GM23338 (cell line): Measurements from ENCODE around the gene WWC1. TPM values are rescaled to one million over a fixed set of nuclear protein-coding genes. Genes with fewer than 3 reads are reported as not detected.

Source experiments
- ATAC-seq: fragments of 200-7000 bp; cut with Tn5 transposase; 3 replicates; pipeline ENCODE4 v1.9.1; 2020
- DNase-seq: peaks from one replicate; pipeline ENCODE4 v3.0.0-alpha.2; 2015; ENCODE audit warnings: low spot score
- H2AFZ ChIP-seq: fragments of 200-600 bp; sonication (generic); 2 replicates; pipeline ENCODE4 v1.8.0; 2016; ENCODE audit warnings: antibody characterized with exemption, mild to moderate bottlenecking, moderate library complexity
- H3F3A ChIP-seq: fragments of 200-600 bp; sonication (generic); replicated peaks from 2 replicates; pipeline ENCODE4 v1.8.0; 2017; ENCODE audit warnings: antibody characterized with exemption, mixed run types, low read depth
- H3K27ac ChIP-seq: fragments of 200-600 bp; sonication (generic); 2 replicates; pipeline ENCODE4 v1.6.1; 2016; ENCODE audit warnings: low read depth
- H3K27me3 ChIP-seq: fragments of 200-600 bp; sonication (generic); 2 replicates; pipeline ENCODE4 v1.8.0; 2016; ENCODE audit warnings: mild to moderate bottlenecking, mixed run types, moderate library complexity; ENCODE audit not compliant: insufficient read depth
- H3K36me3 ChIP-seq: fragments of 200-600 bp; sonication (generic); 2 replicates; pipeline ENCODE4 v1.8.0; 2016; ENCODE audit warnings: mild to moderate bottlenecking; ENCODE audit not compliant: insufficient read depth
- H3K4me1 ChIP-seq: fragments of 200-600 bp; sonication (generic); 2 replicates; pipeline ENCODE4 v1.8.0; 2016; ENCODE audit warnings: mild to moderate bottlenecking, moderate library complexity; ENCODE audit not compliant: insufficient read depth
- H3K4me2 ChIP-seq: fragments of 200-600 bp; sonication (generic); 2 replicates; pipeline ENCODE4 v1.7.1; 2017; ENCODE audit warnings: mixed run types
- H3K4me3 ChIP-seq: fragments of 200-600 bp; sonication (generic); 2 replicates; pipeline ENCODE4 v1.6.1; 2016; ENCODE audit warnings: mixed run types
- H3K79me2 ChIP-seq: fragments of 200-600 bp; sonication (generic); replicated peaks from 2 replicates; pipeline ENCODE4 v1.8.0; 2017; ENCODE audit warnings: mild to moderate bottlenecking; ENCODE audit not compliant: insufficient read depth
- H3K9me2 ChIP-seq: fragments of 200-600 bp; sonication (generic); 2 replicates; pipeline ENCODE4 v1.8.0; 2017; ENCODE audit not compliant: insufficient read depth
- H4K20me1 ChIP-seq: fragments of 200-600 bp; sonication (generic); replicated peaks from 2 replicates; pipeline ENCODE4 v1.8.0; 2017; ENCODE audit warnings: mild to moderate bottlenecking; ENCODE audit not compliant: insufficient read depth
- H3K27ac Mint-ChIP-seq: 2 replicates; pipeline ENCODE4 v1.8.0; 2020; ENCODE audit warnings: inconsistent platforms, mild to moderate bottlenecking, moderate library complexity, mixed read lengths
- H3K27me3 Mint-ChIP-seq: 3 replicates; pipeline ENCODE4 v1.8.0; 2022; ENCODE audit warnings: low read depth, mild to moderate bottlenecking, moderate library complexity, mixed read lengths, inconsistent platforms; ENCODE audit not compliant: insufficient read depth, poor library complexity
- H3K36me3 Mint-ChIP-seq: 3 replicates; pipeline ENCODE4 v1.8.0; 2021; ENCODE audit warnings: low read depth, mild to moderate bottlenecking, inconsistent platforms, moderate library complexity, mixed read lengths
- H3K4me1 Mint-ChIP-seq: 3 replicates; pipeline ENCODE4 v1.8.0; 2020; ENCODE audit warnings: mild to moderate bottlenecking, inconsistent platforms, mixed read lengths
- H3K4me3 Mint-ChIP-seq: 3 replicates; pipeline ENCODE4 v1.8.0; 2021; ENCODE audit warnings: moderate library complexity, mild to moderate bottlenecking, inconsistent platforms, mixed read lengths
- H3K9me3 Mint-ChIP-seq: 3 replicates; pipeline ENCODE4 v1.8.0; 2020; ENCODE audit warnings: moderate library complexity, mild to moderate bottlenecking, inconsistent platforms, mixed read lengths
- CREB1 ChIP-seq: fragments of 250-450 bp; sonication (Bioruptor Pico); IDR thresholded peaks from 2 replicates; pipeline ENCODE4 v1.5.0; 2020; ENCODE audit warnings: low read depth, mild to moderate bottlenecking, moderate library complexity
- ETS1 ChIP-seq: IDR thresholded peaks from 2 replicates; pipeline ENCODE4 v1.6.1; 2016; ENCODE audit warnings: antibody characterized with exemption
- EZH2 ChIP-seq: fragments of 200-600 bp; sonication (generic); IDR thresholded peaks from one replicate; pipeline ENCODE4 v1.8.0; 2017; ENCODE audit warnings: antibody characterized with exemption, mild to moderate bottlenecking, low read depth; ENCODE audit not compliant: unreplicated experiment
- EZH2phosphoT487 ChIP-seq: fragments of 200-600 bp; sonication (generic); IDR thresholded peaks from one replicate; pipeline ENCODE4 v1.8.1; 2018; ENCODE audit warnings: antibody characterized with exemption; ENCODE audit not compliant: unreplicated experiment
- JUNB ChIP-seq: IDR thresholded peaks from one replicate; pipeline ENCODE4 v1.6.1; 2016; ENCODE audit warnings: antibody characterized with exemption; ENCODE audit not compliant: unreplicated experiment
- NANOG ChIP-seq: IDR thresholded peaks from 2 replicates; pipeline ENCODE4 v1.6.1; 2016; ENCODE audit warnings: antibody characterized with exemption, borderline replicate concordance
- POLR2AphosphoS5 ChIP-seq: IDR thresholded peaks from 2 replicates; pipeline ENCODE4 v1.6.1; 2016; ENCODE audit warnings: antibody characterized with exemption, low read depth
- STAT1 ChIP-seq: IDR thresholded peaks from one replicate; pipeline ENCODE4 v1.6.1; 2016; ENCODE audit warnings: antibody characterized with exemption; ENCODE audit not compliant: unreplicated experiment
- ZNF114 ChIP-seq: fragments of 250-450 bp; sonication (Bioruptor Pico); IDR thresholded peaks from 2 replicates; pipeline ENCODE4 v1.5.0; 2020; ENCODE audit warnings: mild to moderate bottlenecking, moderate library complexity
- ZNF331 ChIP-seq: fragments of 250-450 bp; sonication (Bioruptor Pico); IDR thresholded peaks from 2 replicates; pipeline ENCODE4 v1.5.0; 2020; ENCODE audit warnings: low read depth, mild to moderate bottlenecking, moderate library complexity
- polyA plus RNA-seq: library from polyadenylated mRNA; unstranded; fragments of >200 nt; fragmentation: Nextera tagmentation; extraction: Ambion mirVana; gene quantifications from 2 replicates; pipeline ENCODE4 v1.2.1, GENCODE V29; 2016
- total RNA-seq: library from RNA; depleted of rRNA; stranded (reverse); fragments of >200 nt; shearing (Covaris generic); gene quantifications from 2 replicates; pipeline ENCODE4 v1.2.3, GENCODE V29; 2014
- TF ChIP-seq, protein P1 (sequence below): IDR thresholded peaks from one replicate; pipeline ENCODE4 v1.6.1; 2018; ENCODE audit warnings: antibody characterized with exemption; ENCODE audit not compliant: unreplicated experiment
- TF ChIP-seq, protein P2 (sequence below), 2 experiments: fragments of 200-600 bp in 1 of 2; sonication (generic) in 1 of 2; conservative IDR thresholded peaks; 2 replicates each; pipeline versions ENCODE4 v1.5.1 to v1.6.1; 2016 to 2017; ENCODE audit warnings: antibody characterized with exemption in 2 of 2, low read depth in 2 of 2, mild to moderate bottlenecking in 2 of 2, moderate library complexity in 1 of 2

The WWC1 gene
- total and polyA plus RNA-seq, 2 experiments from 2014 or later, result 25.4 to 27.8 TPM

GRCh38 chr5:168477060-168477459, 185.6 kb downstream of the WWC1 start:
- Mint-ChIP-seq H3K4me1 (no peaks in the 10 kb centered on the region; the same call in 2 of the 3 replicates), H3K27me3 (peaks cover 5% of the 10 kb centered on the region), H3K4me3 (no peak overlapping the region), H3K27ac (no peak overlapping the region; the same call in 1 of the 2 replicates), H3K36me3 (no peaks in the 10 kb centered on the region), H3K9me3 (no peaks in the 10 kb centered on the region; the same call in 2 of the 3 replicates)
- H3K79me2 ChIP-seq, result no peaks in the 10 kb centered on the region
- no peaks in the 10 kb centered on the region for H3K9me2 ChIP-seq
- H3K4me2 ChIP-seq, result no peak overlapping the region
- no peaks in the 10 kb centered on the region for H3F3A ChIP-seq
- no peaks in the 10 kb centered on the region for H3K4me1 ChIP-seq
- DNase-seq (peak; percentile 47), ATAC-seq (peak; percentile 58)
- H4K20me1 ChIP-seq, result 0 out of 2 replicates have a peak, but pooled peaks cover 3% of the 10 kb centered on the region
- H3K4me3 ChIP-seq, result no peak overlapping the region
- no peak overlapping the region for H2AFZ ChIP-seq
- no peaks in the 10 kb centered on the region for H3K36me3 ChIP-seq
- no peaks in the 10 kb centered on the region for H3K27me3 ChIP-seq
- H3K27ac ChIP-seq, result no peak overlapping the region
- TF ChIP-seq CREB1 (CRISPR knock-in tag), result no peak
- TF ChIP-seq, protein P1, sequence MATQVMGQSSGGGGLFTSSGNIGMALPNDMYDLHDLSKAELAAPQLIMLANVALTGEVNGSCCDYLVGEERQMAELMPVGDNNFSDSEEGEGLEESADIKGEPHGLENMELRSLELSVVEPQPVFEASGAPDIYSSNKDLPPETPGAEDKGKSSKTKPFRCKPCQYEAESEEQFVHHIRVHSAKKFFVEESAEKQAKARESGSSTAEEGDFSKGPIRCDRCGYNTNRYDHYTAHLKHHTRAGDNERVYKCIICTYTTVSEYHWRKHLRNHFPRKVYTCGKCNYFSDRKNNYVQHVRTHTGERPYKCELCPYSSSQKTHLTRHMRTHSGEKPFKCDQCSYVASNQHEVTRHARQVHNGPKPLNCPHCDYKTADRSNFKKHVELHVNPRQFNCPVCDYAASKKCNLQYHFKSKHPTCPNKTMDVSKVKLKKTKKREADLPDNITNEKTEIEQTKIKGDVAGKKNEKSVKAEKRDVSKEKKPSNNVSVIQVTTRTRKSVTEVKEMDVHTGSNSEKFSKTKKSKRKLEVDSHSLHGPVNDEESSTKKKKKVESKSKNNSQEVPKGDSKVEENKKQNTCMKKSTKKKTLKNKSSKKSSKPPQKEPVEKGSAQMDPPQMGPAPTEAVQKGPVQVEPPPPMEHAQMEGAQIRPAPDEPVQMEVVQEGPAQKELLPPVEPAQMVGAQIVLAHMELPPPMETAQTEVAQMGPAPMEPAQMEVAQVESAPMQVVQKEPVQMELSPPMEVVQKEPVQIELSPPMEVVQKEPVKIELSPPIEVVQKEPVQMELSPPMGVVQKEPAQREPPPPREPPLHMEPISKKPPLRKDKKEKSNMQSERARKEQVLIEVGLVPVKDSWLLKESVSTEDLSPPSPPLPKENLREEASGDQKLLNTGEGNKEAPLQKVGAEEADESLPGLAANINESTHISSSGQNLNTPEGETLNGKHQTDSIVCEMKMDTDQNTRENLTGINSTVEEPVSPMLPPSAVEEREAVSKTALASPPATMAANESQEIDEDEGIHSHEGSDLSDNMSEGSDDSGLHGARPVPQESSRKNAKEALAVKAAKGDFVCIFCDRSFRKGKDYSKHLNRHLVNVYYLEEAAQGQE, result no peak

DNA sequence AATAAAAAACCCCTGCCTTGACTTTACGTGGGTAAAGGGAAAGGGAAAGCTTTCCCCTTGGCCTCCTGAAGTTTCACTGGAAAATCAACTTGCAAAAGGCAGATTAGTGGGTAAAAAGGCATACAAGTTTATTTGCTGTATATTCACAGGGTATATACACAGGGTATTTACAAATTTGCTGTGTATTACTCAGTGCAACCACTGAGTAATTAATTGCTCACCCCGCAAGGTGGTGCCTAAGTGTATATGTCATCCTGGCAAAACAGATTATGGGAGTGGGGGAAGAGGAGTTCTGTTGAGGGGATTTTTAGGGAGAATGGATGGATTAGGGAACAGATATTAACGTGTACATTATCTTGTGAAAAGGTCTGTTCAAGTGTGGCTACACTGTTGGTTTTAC, 187.7 kb downstream of the WWC1 start:
- H3F3A ChIP-seq, result no peaks in the 10 kb centered on the region
- Mint-ChIP-seq H3K36me3 (no peaks in the 10 kb centered on the region), H3K27ac (no peak overlapping the region), H3K27me3 (peaks cover 5% of the 10 kb centered on the region), H3K9me3 (no peaks in the 10 kb centered on the region; the same call in 2 of the 3 replicates), H3K4me1 (no peaks in the 10 kb centered on the region; the same call in 2 of the 3 replicates), H3K4me3 (no peak overlapping the region)
- no peaks in the 10 kb centered on the region for H3K79me2 ChIP-seq
- H3K27me3 ChIP-seq, result no peaks in the 10 kb centered on the region
- ATAC-seq (no peak), DNase-seq (no peak)
- H3K9me2 ChIP-seq, result no peaks in the 10 kb centered on the region
- no peak overlapping the region for H3K4me2 ChIP-seq
- no peak overlapping the region for H2AFZ ChIP-seq
- 0 out of 2 replicates have a peak, but pooled peaks cover 3% of the 10 kb centered on the region for H4K20me1 ChIP-seq
- H3K4me3 ChIP-seq, result no peak overlapping the region
- H3K4me1 ChIP-seq, result no peaks in the 10 kb centered on the region
- no peak overlapping the region for H3K27ac ChIP-seq
- H3K36me3 ChIP-seq, result no peaks in the 10 kb centered on the region
- TF ChIP-seq, protein P1, result no peak
- TF ChIP-seq NANOG, result no peak
- TF ChIP-seq, protein P2, sequence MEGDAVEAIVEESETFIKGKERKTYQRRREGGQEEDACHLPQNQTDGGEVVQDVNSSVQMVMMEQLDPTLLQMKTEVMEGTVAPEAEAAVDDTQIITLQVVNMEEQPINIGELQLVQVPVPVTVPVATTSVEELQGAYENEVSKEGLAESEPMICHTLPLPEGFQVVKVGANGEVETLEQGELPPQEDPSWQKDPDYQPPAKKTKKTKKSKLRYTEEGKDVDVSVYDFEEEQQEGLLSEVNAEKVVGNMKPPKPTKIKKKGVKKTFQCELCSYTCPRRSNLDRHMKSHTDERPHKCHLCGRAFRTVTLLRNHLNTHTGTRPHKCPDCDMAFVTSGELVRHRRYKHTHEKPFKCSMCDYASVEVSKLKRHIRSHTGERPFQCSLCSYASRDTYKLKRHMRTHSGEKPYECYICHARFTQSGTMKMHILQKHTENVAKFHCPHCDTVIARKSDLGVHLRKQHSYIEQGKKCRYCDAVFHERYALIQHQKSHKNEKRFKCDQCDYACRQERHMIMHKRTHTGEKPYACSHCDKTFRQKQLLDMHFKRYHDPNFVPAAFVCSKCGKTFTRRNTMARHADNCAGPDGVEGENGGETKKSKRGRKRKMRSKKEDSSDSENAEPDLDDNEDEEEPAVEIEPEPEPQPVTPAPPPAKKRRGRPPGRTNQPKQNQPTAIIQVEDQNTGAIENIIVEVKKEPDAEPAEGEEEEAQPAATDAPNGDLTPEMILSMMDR (conservative IDR thresholded peaks at IDR 0.05; ENCODE audit: low read depth in 2 of 2), result no peak
- TF ChIP-seq JUNB, result no peak
- TF ChIP-seq EZH2phosphoT487, result no peak
- no peak for TF ChIP-seq ETS1
- no peak for TF ChIP-seq CREB1 (CRISPR knock-in tag)
- no peak for TF ChIP-seq EZH2
- TF ChIP-seq STAT1, result no peak
- TF ChIP-seq ZNF331, result no peak
- no peak for TF ChIP-seq ZNF114 (CRISPR knock-in tag)
- TF ChIP-seq POLR2AphosphoS5, result no peak
